NCI-H1930 (cell line): Measurements from ENCODE around the gene RPS6KB1.
"Not testable (repeated sequence)": the region's sequence is repeated elsewhere in the genome, so short reads cannot be mapped to it uniquely, and the experiment has no call there.

ENCODE experiments used
- DNase-seq, 2 experiments: peaks; one replicate each; lab custom pipeline; 2025; lab: John Stamatoyannopoulos, UW

Gene RPS6KB1

DNA sequence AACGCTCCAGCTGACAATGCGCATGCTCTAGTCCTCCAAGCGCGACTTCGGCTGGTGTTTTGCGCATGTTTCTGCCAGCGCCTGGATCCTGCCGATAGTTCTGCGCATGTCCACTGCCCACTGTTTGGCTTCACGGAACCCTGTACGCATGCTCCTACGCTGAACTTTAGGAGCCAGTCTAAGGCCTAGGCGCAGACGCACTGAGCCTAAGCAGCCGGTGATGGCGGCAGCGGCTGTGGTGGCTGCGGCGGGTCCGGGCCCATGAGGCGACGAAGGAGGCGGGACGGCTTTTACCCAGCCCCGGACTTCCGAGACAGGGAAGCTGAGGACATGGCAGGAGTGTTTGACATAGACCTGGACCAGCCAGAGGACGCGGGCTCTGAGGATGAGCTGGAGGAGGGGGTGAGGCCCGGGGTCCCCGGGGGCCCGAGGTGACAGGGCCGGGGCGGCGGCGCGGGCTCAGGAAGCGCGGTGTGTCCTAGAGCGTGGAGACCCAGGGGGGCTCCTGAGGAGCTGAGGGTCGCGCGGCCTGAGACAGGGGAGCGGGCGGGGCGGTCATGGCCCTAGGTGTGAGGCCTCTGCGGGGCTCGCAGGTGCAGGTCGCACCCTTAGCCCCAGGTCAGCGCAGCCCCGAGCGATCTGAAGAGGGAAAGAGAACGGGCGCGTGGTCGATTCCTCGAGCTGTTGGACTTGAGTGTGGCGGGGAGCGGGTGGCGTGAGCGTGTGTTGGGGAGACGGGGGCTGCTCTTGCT lies at the start of gene RPS6KB1, which contains the start of gene TUBD1:
TSS of gene RPS6KB1 (plus strand) at position 198 of the 752 bp plus-strand sequence. CDS start at position 262, 64 bp downstream.
TSS of gene TUBD1 (minus strand) at position 20 of the 752 bp plus-strand sequence. CDS start 1,941 bp downstream, outside the sequence.
- peak; percentile 97 to 99 for DNase-seq

DNA sequence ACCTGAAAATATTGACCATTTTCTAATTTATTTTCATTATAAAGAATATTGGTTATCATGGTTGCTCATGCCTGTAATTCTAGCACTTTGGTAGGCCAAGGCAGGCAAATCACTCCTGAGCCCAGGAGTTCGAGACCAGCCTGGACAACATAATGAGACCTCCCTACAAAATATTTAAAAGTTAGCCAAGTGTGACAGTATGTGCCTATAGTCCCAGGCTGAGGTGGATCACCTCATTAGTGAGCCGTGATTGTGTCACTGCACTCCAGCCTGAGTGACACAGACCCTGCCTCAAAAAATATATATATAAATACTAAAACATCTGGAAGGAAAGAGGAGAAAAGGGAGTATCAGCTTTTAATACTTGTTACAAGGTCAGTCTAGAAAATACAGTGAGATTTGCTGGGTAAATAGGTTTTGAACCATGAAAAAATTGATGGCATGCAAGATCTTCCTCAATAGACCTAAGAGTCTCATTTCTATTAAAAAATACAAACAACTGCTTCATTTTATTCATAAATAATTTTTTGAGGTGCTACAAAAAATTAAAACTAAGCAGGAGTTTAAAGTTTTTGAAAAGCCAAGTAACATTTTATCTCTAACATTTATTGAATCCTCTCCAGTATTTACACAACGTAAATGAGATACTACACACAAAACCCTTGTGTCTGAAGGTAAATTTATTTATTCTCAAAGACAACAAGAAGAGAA lies 47.9 kb upstream of the RPS6KB1 start:
- no peak for DNase-seq

DNA sequence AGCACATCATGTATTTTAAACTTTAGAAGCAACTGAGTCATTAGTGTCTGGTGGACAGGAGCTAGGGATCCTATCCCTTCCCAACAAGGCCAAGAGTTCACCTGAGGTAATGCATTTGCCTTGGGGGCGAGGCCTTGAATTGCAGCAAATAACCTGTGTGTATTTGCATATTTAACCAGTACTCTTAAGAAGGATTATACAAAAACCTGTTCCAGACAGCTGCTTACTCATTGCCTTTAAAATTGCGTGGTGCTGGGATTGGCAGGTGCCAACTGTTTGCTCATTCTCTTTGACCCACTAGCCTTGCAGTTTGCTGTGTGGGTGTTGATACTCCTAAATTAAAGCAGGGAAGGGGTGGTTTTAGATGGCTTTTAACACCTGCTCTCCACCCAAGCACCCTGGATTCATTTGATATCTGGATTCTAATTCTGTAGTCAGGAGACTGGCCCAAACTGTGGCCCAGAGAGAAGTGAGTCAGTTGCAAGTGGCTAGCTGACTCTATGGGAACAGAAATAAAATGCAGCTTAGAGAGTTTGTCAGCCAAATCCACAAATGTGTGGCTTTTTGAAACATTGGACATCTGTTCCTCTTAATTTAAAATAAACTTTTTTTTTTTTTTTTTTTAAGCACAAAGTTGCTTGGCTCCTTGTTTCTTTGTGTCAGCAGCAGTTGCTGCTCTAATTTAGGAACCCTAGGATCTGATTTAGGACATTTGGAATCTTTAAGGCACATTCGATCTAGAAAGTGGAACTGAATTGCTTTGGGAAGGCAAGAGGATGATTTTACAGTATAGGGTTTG lies 47.1 kb upstream of the RPS6KB1 start:
- peak; percentile 58 to 80 for DNase-seq

- peak in 1 of 2 experiments; percentile 47 for DNase-seq
Observed at GRCh38 chr17:59846394-59847165, 46.3 kb upstream of the RPS6KB1 start.

DNA sequence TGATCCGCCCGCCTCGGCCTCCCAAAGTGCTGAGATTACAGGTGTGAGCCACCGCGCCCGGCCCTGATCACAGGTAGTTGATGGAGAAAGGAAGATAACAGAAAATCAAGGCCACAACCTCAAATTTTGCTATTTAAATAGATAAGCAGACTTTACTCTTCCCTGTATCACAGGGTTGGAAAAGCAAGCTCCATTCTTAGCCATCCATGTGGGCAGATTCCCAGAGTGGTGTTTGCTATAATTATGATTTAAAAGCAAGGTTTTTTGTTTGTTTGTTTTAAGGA lies 44.6 kb upstream of the RPS6KB1 start:
- DNase-seq: no peak

GRCh38 chr17:59848778-59849177 lies 44.1 kb upstream of the RPS6KB1 start:
- DNase-seq: no peak

GRCh38 chr17:59850311-59850710 lies 42.6 kb upstream of the RPS6KB1 start:
- not testable (repeated sequence) for DNase-seq

GRCh38 chr17:59851439-59852375 lies 41.2 kb upstream of the RPS6KB1 start:
- no peak for DNase-seq

GRCh38 chr17:59852847-59853167 lies 40.1 kb upstream of the RPS6KB1 start:
- DNase-seq: not testable (repeated sequence)

GRCh38 chr17:59853168-59853918 lies 39.6 kb upstream of the RPS6KB1 start:
- peak; percentile 27 to 31 for DNase-seq

- DNase-seq: not testable (repeated sequence)
Observed at GRCh38 chr17:59853919-59854729, 38.8 kb upstream of the RPS6KB1 start.

DNA sequence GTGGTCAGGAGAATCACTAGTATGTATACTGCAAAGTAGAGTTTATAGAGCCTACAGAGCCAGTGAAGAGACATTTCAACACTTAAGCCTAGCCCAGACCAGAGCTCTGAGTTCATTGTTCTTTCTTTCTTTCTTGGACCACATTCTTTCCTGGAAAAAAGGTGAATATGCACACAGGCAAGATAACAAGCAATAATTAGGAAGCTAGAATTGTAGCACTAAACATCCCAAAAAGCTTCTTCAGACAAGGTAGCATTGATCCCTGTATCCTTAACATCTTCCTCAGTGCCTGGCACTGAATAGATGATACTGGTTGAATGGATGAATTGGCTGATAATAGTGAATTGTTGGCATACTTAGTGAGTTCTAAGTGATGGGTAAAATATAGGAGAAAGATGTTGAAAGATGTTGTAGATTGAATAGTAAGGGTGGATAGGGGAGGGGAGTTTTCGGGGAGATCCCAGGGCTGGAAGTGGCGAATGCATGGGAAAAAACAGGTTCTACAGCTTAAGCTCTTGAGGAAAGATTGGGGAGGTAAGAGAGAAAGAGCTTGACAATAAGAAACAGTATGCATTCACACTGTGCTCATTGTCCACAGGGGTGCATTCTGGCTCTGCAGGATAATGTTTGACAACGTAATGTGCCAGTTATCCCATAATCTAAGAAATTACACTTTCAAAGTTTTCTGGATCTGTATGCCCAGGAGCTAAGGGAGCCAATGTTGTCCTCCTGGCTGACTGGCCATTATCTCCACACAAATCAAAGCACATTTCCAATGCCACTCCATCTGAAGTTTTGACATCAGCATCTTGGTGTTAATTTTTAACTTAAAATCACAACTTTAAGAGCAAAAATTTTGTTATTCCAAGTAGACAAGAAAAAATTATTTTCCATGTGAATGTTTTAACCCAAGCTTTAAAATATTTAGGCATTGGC lies 35.8 kb upstream of the RPS6KB1 start:
- no peak for DNase-seq

DNA sequence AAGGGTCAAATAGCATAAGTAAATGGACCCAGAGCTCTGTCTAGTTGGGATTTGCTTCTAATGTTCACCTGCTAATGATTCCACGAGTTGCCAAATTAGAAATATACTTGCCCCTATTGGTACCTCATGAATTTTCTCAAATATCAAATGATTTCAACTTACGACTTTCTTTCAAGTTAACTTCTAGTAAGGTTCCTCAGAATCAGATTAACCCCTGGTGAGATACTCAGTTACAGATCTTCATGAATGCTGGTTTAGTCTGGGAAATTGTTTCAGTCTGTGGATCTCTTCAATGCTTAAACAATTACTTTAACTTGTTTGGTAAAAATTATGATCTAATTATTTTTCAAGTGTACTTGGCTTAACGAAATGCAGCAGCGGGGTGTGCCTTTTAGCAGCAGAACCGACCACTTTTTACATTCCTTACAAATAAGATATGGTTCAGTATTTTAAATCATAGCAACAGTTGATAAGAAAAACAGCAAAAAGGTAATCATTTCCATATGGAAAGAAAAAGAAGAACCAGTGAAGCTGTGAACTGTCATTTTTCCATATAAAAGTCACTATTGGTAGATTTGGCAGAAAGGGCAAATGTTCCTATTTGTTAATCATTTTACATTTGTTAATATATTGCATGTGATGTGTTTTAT lies 34.6 kb upstream of the RPS6KB1 start:
- DNase-seq: no peak

DNA sequence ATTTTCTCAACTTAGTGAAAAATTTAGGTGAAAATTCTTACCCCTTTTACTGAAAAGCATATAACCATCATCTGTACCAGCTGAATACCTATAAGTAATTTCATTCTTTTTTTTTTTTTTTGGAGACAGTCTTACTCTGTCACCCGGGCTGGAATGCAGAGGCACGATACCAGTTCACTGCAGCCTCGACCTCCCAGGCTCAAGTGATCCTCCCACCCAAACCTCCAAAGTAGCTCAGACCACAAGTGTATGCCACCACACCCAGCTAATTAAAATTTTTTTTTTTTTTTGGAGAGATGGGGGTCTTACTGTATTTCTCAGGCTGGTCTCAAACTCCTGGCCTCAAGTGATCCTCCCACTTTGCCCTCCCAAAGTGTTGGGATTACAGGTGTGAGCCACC lies 34.0 kb upstream of the RPS6KB1 start:
- DNase-seq: no peak

DNA sequence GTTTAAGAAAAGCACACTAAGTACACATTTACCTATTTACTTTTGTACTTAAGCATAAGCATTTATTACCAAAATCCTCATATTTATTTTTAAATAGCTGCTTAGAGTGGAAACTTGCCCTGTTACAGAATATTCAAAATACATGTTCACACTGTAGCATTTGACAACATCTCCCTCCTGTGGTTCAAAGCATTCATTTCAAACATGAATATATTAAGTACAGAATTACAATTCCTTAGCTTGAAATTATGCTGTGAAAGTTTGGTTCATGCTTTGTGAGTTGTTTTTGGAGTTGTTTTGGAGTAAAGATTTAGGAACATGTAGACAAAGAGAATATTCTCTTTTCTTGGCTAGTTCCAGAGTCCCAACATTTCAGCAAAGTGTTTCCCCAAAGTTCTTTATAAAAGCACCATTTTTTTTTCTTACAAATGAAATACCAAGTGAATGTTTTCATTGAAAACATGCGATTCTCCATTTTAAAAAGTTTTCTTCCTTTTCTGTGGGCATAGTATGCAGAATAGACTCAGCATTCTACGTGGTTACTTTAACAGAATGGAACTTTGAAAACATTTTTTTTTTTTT lies 33.4 kb upstream of the RPS6KB1 start:
- DNase-seq: no peak

DNA sequence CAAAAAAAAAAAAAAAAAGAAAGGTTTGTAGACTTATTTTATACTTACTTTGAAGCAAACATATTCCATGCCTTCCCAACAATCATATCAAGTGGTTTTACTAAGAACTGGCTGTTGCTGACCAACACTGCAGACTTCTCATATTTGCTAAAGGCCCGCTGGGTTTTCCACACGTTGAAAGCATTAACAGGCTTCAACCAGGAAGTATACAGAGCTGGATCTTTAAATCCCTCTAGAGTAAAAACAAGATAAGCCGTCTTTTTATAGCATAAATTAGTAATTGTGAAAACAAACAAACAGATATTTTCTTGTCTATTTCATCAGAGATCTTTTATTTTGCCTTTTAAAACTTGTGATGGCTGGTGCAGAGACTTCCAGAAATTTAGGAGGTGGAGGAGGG lies 29.3 kb upstream of the RPS6KB1 start:
- no peak for DNase-seq

GRCh38 chr17:59869941-59870218 lies 23.0 kb upstream of the RPS6KB1 start:
- DNase-seq: no peak
